Suprapubic skin (tissue), 4 donors: ENCODE results near the gene TRIM37. TPM values are rescaled to one million over a fixed set of nuclear protein-coding genes. Genes with fewer than 3 reads are reported as not detected.

Source experiments
- DNase-seq, 2 donors: peaks; one replicate each; pipeline ENCODE4 v3.0.0-alpha.2; 2019; ENCODE audit warnings: low spot score in 2 of 2
- H3K27ac ChIP-seq: fragments of 200-600 bp; sonication (generic); one replicate; pipeline ENCODE4 v1.5.1; 2019
- H3K27me3 ChIP-seq: fragments of 200-600 bp; sonication (generic); one replicate; pipeline ENCODE4 v1.5.1; 2019
- H3K36me3 ChIP-seq: fragments of 200-600 bp; sonication (generic); one replicate; pipeline ENCODE4 v1.5.1; 2019
- H3K4me1 ChIP-seq: fragments of 200-600 bp; sonication (generic); one replicate; pipeline ENCODE4 v1.5.1; 2019
- H3K4me3 ChIP-seq: fragments of 200-600 bp; sonication (generic); one replicate; pipeline ENCODE4 v1.5.1; 2019; ENCODE audit warnings: mild to moderate bottlenecking
- H3K9me3 ChIP-seq: fragments of 200-600 bp; sonication (generic); one replicate; pipeline ENCODE4 v1.5.1; 2019
- EP300 ChIP-seq: sonication (generic); formaldehyde crosslinking; IDR thresholded peaks from one replicate; pipeline ENCODE4 v1.6.1; 2017; ENCODE audit warnings: antibody characterized with exemption
- POLR2A ChIP-seq, 2 donors: fragments of 450-650 bp; IDR thresholded peaks; one replicate each; pipeline ENCODE4 v1.6.1; 2017; ENCODE audit warnings: antibody characterized with exemption in 2 of 2, mild to moderate bottlenecking in 2 of 2, moderate library complexity in 2 of 2
- POLR2AphosphoS5 ChIP-seq, 3 donors: sonication (generic); formaldehyde crosslinking; IDR thresholded peaks; one replicate each; pipeline ENCODE4 v1.6.1; 2017; ENCODE audit warnings: antibody characterized with exemption in 3 of 3
- WGBS: methylation state at CpG from one replicate; pipeline ENCODE4 v1.1.5; 2018; 5-methylcytosine and 5-hydroxymethylcytosine counted together
- total RNA-seq, 4 donors: library from RNA; depleted of rRNA; stranded (reverse); fragments of >200 nt; gene quantifications; one replicate each; pipeline ENCODE4 v1.1.0, GENCODE V29; 2016
- TF ChIP-seq, protein P1 (sequence below), 2 donors: fragments of 200-600 bp in 1 of 2; fragments of 450-650 bp in 1 of 2; sonication (generic) in 1 of 2; IDR thresholded peaks; one replicate each; pipeline ENCODE4 v1.5.1; 2016 to 2019; ENCODE audit warnings: antibody characterized with exemption in 2 of 2, mild to moderate bottlenecking in 1 of 2, moderate library complexity in 1 of 2

TRIM37 gene
- total RNA-seq, 4 donors from 2014 or later: 11.1 to 18.3 (median 14.6) TPM

DNA sequence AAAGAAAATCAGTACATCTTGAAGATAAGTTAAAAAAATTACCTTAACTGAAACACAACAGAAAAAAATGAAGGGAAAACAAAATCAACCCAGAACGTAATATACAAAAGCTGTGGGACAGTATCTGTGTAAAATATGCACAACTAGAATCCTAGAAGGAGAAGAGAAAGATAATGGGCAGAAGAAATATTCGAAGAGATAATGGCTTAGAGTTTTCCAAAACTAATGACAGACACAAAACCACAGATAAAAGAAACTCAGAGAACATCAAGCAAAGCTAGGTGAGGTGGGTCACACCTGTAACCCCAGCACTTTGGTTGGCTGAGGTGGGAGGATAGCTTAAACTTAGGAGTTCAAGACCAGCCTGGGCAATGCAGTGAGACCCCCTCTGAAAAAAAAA lies 117.1 kb downstream of the TRIM37 start:
- Histone ChIP-seq H3K27ac (no peak overlapping the region), H3K4me1 (no peaks in the 10 kb centered on the region), H3K9me3 (no peaks in the 10 kb centered on the region), H3K36me3 (no peaks in the 10 kb centered on the region), H3K27me3 (no peaks in the 10 kb centered on the region), H3K4me3 (no peak overlapping the region)
- no peak for TF ChIP-seq POLR2A (IDR thresholded peaks at IDR 0.05)
- TF ChIP-seq POLR2AphosphoS5 (IDR thresholded peaks at IDR 0.05): no peak
- no peak for TF ChIP-seq EP300
- WGBS: 97% methylated on average over 2 of the region's 2 CpGs
- no peak for DNase-seq

DNA sequence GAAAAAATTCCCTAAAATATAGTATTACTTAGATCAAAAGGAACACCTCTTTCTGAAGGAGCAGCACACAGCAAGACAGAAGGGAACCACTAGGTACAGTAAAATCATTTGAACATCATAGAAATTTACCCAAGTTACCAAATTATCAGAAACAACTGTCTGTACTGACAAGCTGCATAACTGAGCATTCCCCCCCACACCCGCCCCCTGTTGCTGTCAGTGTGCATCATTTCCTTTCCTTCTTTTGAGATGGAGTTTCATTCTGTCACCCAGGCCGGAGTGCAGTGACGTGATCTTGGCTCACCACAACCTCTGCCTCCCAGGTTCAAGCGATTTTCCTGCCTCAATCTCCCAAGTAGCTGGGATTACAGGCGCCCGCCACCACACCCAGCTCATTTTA lies 120.7 kb downstream of the TRIM37 start:
- no peaks in the 10 kb centered on the region for H3K27me3 ChIP-seq
- TF ChIP-seq EP300 (no peak), POLR2A (IDR thresholded peaks at IDR 0.05) (no peak), POLR2AphosphoS5 (IDR thresholded peaks at IDR 0.05) (no peak)
- TF ChIP-seq, protein P1, sequence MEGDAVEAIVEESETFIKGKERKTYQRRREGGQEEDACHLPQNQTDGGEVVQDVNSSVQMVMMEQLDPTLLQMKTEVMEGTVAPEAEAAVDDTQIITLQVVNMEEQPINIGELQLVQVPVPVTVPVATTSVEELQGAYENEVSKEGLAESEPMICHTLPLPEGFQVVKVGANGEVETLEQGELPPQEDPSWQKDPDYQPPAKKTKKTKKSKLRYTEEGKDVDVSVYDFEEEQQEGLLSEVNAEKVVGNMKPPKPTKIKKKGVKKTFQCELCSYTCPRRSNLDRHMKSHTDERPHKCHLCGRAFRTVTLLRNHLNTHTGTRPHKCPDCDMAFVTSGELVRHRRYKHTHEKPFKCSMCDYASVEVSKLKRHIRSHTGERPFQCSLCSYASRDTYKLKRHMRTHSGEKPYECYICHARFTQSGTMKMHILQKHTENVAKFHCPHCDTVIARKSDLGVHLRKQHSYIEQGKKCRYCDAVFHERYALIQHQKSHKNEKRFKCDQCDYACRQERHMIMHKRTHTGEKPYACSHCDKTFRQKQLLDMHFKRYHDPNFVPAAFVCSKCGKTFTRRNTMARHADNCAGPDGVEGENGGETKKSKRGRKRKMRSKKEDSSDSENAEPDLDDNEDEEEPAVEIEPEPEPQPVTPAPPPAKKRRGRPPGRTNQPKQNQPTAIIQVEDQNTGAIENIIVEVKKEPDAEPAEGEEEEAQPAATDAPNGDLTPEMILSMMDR (IDR thresholded peaks at IDR 0.05): no peak
- DNase-seq: no peak
- WGBS: 92% methylated on average over 6 of the region's 6 CpGs
- no peak overlapping the region for H3K27ac ChIP-seq
- H3K4me3 ChIP-seq: no peak overlapping the region
- no peaks in the 10 kb centered on the region for H3K9me3 ChIP-seq
- no peaks in the 10 kb centered on the region for H3K36me3 ChIP-seq
- H3K4me1 ChIP-seq: no peaks in the 10 kb centered on the region

DNA sequence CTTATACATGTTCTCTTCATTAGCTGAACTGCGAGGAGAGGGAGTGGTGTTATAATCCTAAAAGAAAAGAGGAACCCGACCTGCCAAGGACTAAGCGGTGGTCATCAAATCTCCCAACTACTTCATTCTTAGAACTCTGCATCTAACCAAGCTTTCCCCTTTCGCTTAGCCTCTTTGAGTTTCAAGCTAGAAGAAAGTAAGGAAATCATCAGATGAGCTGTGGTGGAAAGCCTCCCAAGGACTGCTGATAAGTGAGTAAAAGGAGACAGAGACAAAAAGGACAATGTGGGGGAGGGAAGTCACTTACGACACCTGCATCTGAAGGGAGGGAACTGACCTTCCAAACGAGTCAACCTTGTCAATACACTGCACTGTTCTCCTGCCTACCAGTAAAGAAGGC lies 121.3 kb downstream of the TRIM37 start:
- no peaks in the 10 kb centered on the region for H3K9me3 ChIP-seq
- TF ChIP-seq EP300 (no peak), POLR2A (IDR thresholded peaks at IDR 0.05) (no peak), POLR2AphosphoS5 (IDR thresholded peaks at IDR 0.05) (no peak)
- TF ChIP-seq, protein P1 (IDR thresholded peaks at IDR 0.05): no peak
- 74% methylated on average over 6 of the region's 6 CpGs for WGBS
- no peak for DNase-seq
- H3K4me1 ChIP-seq: no peaks in the 10 kb centered on the region
- H3K36me3 ChIP-seq: no peaks in the 10 kb centered on the region
- H3K27ac ChIP-seq: no peak overlapping the region
- no peaks in the 10 kb centered on the region for H3K27me3 ChIP-seq
- H3K4me3 ChIP-seq: no peak overlapping the region

DNA sequence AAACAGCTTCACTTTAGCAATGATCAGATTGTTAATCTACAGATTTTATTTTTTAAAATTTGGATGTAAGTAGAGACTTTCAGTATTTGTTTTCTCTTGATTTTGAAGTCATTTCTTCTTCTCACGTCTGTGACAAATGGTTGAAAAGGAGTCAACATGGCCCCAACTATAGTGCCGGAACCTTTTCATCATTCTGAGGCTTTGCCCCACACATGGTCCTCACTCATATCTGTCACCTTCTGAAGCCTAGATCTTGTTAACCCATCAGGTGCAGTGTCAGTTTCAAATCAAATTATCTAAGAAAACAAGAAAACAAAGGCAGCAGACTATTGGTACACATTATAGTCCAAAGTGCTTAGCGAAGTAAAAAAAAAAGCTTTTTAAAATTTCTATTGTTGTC lies 124.1 kb downstream of the TRIM37 start:
- TF ChIP-seq, protein P1 (IDR thresholded peaks at IDR 0.05): no peak
- TF ChIP-seq POLR2A (IDR thresholded peaks at IDR 0.05): no peak
- TF ChIP-seq EP300: no peak
- TF ChIP-seq POLR2AphosphoS5 (IDR thresholded peaks at IDR 0.05): no peak
- no peaks in the 10 kb centered on the region for H3K36me3 ChIP-seq
- no peaks in the 10 kb centered on the region for H3K9me3 ChIP-seq
- no peaks in the 10 kb centered on the region for H3K27me3 ChIP-seq
- no peak overlapping the region for H3K27ac ChIP-seq
- no peaks in the 10 kb centered on the region for H3K4me1 ChIP-seq
- H3K4me3 ChIP-seq: no peak overlapping the region
- DNase-seq: no peak
- WGBS: 91% methylated on average over 3 of the region's 3 CpGs

DNA sequence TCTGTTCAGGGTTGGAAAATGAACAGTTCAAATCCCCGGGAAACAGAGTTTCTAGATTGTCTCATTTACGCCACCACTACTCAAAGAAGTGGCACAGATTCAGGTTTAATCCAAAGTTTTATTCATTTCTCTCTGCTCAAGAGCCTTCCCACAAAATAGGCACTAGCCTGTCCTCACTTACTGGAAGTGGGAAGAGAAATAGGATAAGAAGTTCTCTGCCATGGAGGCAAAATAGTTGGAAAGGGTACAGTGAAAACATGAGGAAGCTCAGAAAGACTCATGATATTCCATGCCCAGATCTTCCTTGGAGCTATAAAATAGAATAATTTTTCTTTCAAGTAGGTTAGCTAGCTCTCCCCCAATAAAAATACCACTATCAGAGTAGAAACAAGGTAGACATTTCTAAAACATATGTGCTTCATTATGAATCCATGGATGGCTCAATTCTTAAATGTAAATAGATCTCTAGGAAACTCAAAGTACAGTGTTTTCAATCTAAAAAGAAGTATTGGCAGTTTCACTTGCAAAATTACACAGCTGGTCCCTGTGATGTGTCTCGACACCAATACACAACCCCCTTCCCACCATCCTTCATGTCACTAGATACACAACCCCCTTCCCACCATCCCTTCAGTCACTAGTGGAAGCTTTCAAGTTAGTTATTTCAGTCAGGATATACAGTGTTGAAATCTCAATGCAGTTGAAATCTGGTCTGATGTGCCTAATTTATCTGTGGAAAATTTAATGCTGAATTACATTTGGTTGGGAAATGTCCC lies 125.8 kb downstream of the TRIM37 start:
- H3K27ac ChIP-seq: no peak overlapping the region
- no peak for TF ChIP-seq POLR2A (IDR thresholded peaks at IDR 0.05)
- TF ChIP-seq EP300: no peak
- TF ChIP-seq, protein P1 (IDR thresholded peaks at IDR 0.05): no peak
- no peak for TF ChIP-seq POLR2AphosphoS5 (IDR thresholded peaks at IDR 0.05)
- 85% methylated on average over 3 of the region's 3 CpGs for WGBS
- DNase-seq: no peak
- no peak overlapping the region for H3K4me3 ChIP-seq
- H3K27me3 ChIP-seq: no peaks in the 10 kb centered on the region
- no peaks in the 10 kb centered on the region for H3K4me1 ChIP-seq
- no peaks in the 10 kb centered on the region for H3K36me3 ChIP-seq
- H3K9me3 ChIP-seq: no peaks in the 10 kb centered on the region
